ENCODE measurements around the gene AGAP1. TPM values are rescaled to one million over a fixed set of nuclear protein-coding genes. Genes with fewer than 3 reads are reported as not detected.

AGAP1 gene
- total RNA-seq, 1 donor from 2014 or later = 20.4 TPM

- Histone ChIP-seq H2AFZ (replicated peaks) (no peak overlapping the region), H3K36me3 (no peaks in the 10 kb centered on the region), H3K4me2 (peak overlapping the region; percentile 4), H3K4me3 (no peak overlapping the region), H3K79me2 (ENCODE audit: low read depth) (no peaks in the 10 kb centered on the region), H3K27ac (no peak overlapping the region), H4K20me1 (ENCODE audit: low read depth) (peaks cover 87% of the 10 kb centered on the region), H3K27me3 (peaks cover 100% of the 10 kb centered on the region), H3F3A (ENCODE audit: low read depth) (peaks cover 69% of the 10 kb centered on the region), H3K9ac (no peak overlapping the region), H3K4me1 (peaks cover 33% of the 10 kb centered on the region), H3K9me3 (ENCODE audit: low read depth) (no peaks in the 10 kb centered on the region)
- peaks cover 71% of the 10 kb centered on the region for H3K27me3 Mint-ChIP-seq (ENCODE audit: insufficient read depth, low read depth)
- no peaks in the 10 kb centered on the region for H3K36me3 Mint-ChIP-seq
- H3K27ac Mint-ChIP-seq = no peak overlapping the region
- TF ChIP-seq EZH2phosphoT487 (IDR thresholded peaks at IDR 0.05) (peak; percentile 94), EZH2 (IDR thresholded peaks at IDR 0.05) (peak; percentile 95), CTCF (IDR thresholded peaks at IDR 0.05) (no peak)
- DNase-seq (ENCODE audit: low spot score) = peak; percentile 59
- peak overlapping the region; percentile 70 for H3K4me3 Mint-ChIP-seq
- H3K4me1 Mint-ChIP-seq = peaks cover 58% of the 10 kb centered on the region
- H3K9me3 Mint-ChIP-seq = no peaks in the 10 kb centered on the region
Observed at GRCh38 chr2:236173036-236173728, 679.3 kb downstream of the AGAP1 start.

GRCh38 chr2:236173729-236174607 lies 680.1 kb downstream of the AGAP1 start:
- H3K4me1 Mint-ChIP-seq = peaks cover 61% of the 10 kb centered on the region
- no peak overlapping the region for H3K27ac Mint-ChIP-seq
- Histone ChIP-seq H2AFZ (replicated peaks) (no peak overlapping the region), H3K27ac (no peak overlapping the region), H3K4me3 (no peak overlapping the region), H3K79me2 (ENCODE audit: low read depth) (no peaks in the 10 kb centered on the region), H4K20me1 (ENCODE audit: low read depth) (peaks cover 82% of the 10 kb centered on the region), H3K36me3 (no peaks in the 10 kb centered on the region), H3K9me3 (ENCODE audit: low read depth) (no peaks in the 10 kb centered on the region), H3K27me3 (peaks cover 100% of the 10 kb centered on the region), H3K9ac (no peak overlapping the region), H3F3A (ENCODE audit: low read depth) (peaks cover 71% of the 10 kb centered on the region), H3K4me1 (peaks cover 32% of the 10 kb centered on the region), H3K4me2 (no peak overlapping the region)
- H3K4me3 Mint-ChIP-seq = peak overlapping the region; percentile 31
- H3K36me3 Mint-ChIP-seq = no peaks in the 10 kb centered on the region
- no peaks in the 10 kb centered on the region for H3K9me3 Mint-ChIP-seq
- DNase-seq (ENCODE audit: low spot score) = peak; percentile 9
- TF ChIP-seq EZH2 (IDR thresholded peaks at IDR 0.05) = no peak
- TF ChIP-seq EZH2phosphoT487 (IDR thresholded peaks at IDR 0.05) = no peak
- TF ChIP-seq CTCF (IDR thresholded peaks at IDR 0.05) = no peak
- H3K27me3 Mint-ChIP-seq (ENCODE audit: insufficient read depth, low read depth) = peaks cover 68% of the 10 kb centered on the region

GRCh38 chr2:236175548-236176150 lies 681.8 kb downstream of the AGAP1 start:
- peaks cover 81% of the 10 kb centered on the region for H4K20me1 ChIP-seq (ENCODE audit: low read depth)
- H3K9me3 ChIP-seq (ENCODE audit: low read depth) = no peaks in the 10 kb centered on the region
- no peaks in the 10 kb centered on the region for H3K79me2 ChIP-seq (ENCODE audit: low read depth)
- H3K4me1 Mint-ChIP-seq = peaks cover 58% of the 10 kb centered on the region
- no peak overlapping the region for H3K27ac ChIP-seq
- H3K27me3 Mint-ChIP-seq (ENCODE audit: insufficient read depth, low read depth) = peaks cover 54% of the 10 kb centered on the region
- H3K36me3 Mint-ChIP-seq = no peaks in the 10 kb centered on the region
- no peak for TF ChIP-seq EZH2 (IDR thresholded peaks at IDR 0.05)
- no peak for TF ChIP-seq CTCF (IDR thresholded peaks at IDR 0.05)
- TF ChIP-seq EZH2phosphoT487 (IDR thresholded peaks at IDR 0.05) = no peak
- no peak overlapping the region for H3K9ac ChIP-seq
- H3K9me3 Mint-ChIP-seq = no peaks in the 10 kb centered on the region
- H3F3A ChIP-seq (ENCODE audit: low read depth) = peaks cover 69% of the 10 kb centered on the region
- H3K27me3 ChIP-seq = peaks cover 100% of the 10 kb centered on the region
- H3K36me3 ChIP-seq = no peaks in the 10 kb centered on the region
- no peak overlapping the region for H3K4me2 ChIP-seq
- no peak for DNase-seq (ENCODE audit: low spot score)
- H3K27ac Mint-ChIP-seq = no peak overlapping the region
- no peak overlapping the region for H2AFZ ChIP-seq (replicated peaks)
- no peak overlapping the region for H3K4me3 ChIP-seq
- no peak overlapping the region for H3K4me3 Mint-ChIP-seq
- H3K4me1 ChIP-seq = peaks cover 30% of the 10 kb centered on the region

Data from neural progenitor cell (in vitro differentiated cells).